ENCODE measurements around the gene OPA1. TPM values are rescaled to one million over a fixed set of nuclear protein-coding genes. Genes with fewer than 3 reads are reported as not detected.

The OPA1 gene
- total RNA-seq, 4 donors from 2014 or later: 33.4 to 53.8 (median 37.9) TPM

DNA sequence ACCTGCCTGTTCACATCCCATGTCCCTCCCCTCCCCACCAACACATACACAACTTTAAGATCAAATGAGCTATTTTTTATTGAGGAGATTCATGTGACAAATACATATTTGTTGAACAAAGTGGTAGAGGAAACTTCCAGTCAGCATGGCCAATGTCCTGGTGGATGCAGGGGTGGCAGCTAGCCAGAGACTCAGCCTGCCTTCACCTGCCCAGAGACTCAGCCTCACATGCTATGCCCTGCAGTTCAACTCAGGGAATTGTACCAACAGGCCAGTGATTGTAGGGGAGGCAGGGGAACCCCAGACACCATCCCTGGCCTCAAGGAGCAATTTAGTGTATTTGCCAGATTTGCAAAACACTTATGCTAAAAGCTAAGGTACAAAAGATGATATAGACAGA is 136.6 kb downstream of the OPA1 start:
- Histone ChIP-seq H3K9me3 (no peaks in the 10 kb centered on the region), H3K36me3 (no peaks in the 10 kb centered on the region), H3K27me3 (no peaks in the 10 kb centered on the region), H3K4me1 (no peaks in the 10 kb centered on the region), H3K27ac (no peak overlapping the region), H3K4me3 (no peak overlapping the region)
- DNase-seq (ENCODE audit: low spot score in 2 of 2): no peak
- TF ChIP-seq, protein P1, sequence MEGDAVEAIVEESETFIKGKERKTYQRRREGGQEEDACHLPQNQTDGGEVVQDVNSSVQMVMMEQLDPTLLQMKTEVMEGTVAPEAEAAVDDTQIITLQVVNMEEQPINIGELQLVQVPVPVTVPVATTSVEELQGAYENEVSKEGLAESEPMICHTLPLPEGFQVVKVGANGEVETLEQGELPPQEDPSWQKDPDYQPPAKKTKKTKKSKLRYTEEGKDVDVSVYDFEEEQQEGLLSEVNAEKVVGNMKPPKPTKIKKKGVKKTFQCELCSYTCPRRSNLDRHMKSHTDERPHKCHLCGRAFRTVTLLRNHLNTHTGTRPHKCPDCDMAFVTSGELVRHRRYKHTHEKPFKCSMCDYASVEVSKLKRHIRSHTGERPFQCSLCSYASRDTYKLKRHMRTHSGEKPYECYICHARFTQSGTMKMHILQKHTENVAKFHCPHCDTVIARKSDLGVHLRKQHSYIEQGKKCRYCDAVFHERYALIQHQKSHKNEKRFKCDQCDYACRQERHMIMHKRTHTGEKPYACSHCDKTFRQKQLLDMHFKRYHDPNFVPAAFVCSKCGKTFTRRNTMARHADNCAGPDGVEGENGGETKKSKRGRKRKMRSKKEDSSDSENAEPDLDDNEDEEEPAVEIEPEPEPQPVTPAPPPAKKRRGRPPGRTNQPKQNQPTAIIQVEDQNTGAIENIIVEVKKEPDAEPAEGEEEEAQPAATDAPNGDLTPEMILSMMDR (IDR thresholded peaks at IDR 0.05): no peak
- no peak for TF ChIP-seq POLR2A (IDR thresholded peaks at IDR 0.05)
- no peak for TF ChIP-seq POLR2AphosphoS5 (IDR thresholded peaks at IDR 0.05)
- TF ChIP-seq EP300 (IDR thresholded peaks at IDR 0.05): no peak

DNA sequence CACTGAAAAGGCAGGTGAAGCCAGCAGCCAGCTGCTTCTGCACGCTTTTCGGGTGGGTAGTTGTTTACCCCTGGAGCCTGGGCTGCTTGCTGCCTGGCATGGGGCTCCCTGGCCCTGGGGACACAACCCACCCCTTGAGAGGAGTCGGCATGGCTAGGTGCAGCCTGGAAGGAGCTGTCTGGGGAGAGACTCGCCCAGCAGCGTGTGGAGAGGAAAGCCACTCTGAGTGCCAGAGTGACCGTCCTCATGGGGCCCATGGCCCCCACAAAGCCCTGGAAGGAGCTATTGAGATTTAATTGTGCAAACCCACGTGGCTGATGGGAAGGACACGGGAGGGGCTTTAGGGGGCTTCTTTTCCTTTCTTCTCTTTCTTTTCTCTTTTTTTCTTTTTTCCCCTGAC is 137.5 kb downstream of the OPA1 start:
- WGBS: 76% methylated on average over 8 of the region's 8 CpGs
- Histone ChIP-seq H3K36me3 (no peaks in the 10 kb centered on the region), H3K27ac (no peak overlapping the region), H3K27me3 (no peaks in the 10 kb centered on the region), H3K4me3 (no peak overlapping the region), H3K9me3 (no peaks in the 10 kb centered on the region), H3K4me1 (no peaks in the 10 kb centered on the region)
- TF ChIP-seq EP300 (IDR thresholded peaks at IDR 0.05) (no peak), POLR2A (IDR thresholded peaks at IDR 0.05) (no peak), POLR2AphosphoS5 (IDR thresholded peaks at IDR 0.05) (no peak)
- TF ChIP-seq, protein P1 (IDR thresholded peaks at IDR 0.05): no peak
- DNase-seq (ENCODE audit: low spot score in 2 of 2): no peak

DNA sequence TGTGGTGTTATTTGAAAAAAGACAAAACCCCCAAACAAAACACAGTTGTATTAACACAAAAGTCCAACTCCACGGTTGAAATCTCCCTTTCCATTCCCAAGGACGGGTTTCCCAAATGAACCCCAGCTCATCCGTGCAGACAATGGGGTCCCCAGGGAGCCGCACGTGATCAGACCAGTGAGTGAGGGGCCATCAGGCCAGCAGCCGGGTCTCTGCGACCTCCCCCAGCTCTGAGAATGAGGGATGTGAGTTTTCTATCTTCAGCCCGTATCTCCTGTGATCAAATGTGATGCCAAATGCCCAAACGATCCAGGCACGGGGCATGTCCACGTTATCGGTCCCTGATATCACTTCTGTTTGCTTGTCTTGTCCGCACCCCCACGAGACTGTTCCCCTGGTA is 138.0 kb downstream of the OPA1 start:
- Histone ChIP-seq H3K27me3 (no peaks in the 10 kb centered on the region), H3K9me3 (no peaks in the 10 kb centered on the region), H3K27ac (no peak overlapping the region), H3K4me1 (no peaks in the 10 kb centered on the region), H3K36me3 (no peaks in the 10 kb centered on the region), H3K4me3 (no peak overlapping the region)
- DNase-seq (ENCODE audit: low spot score in 2 of 2): no peak
- TF ChIP-seq, protein P1 (IDR thresholded peaks at IDR 0.05): no peak
- no peak for TF ChIP-seq POLR2A (IDR thresholded peaks at IDR 0.05)
- no peak for TF ChIP-seq POLR2AphosphoS5 (IDR thresholded peaks at IDR 0.05)
- TF ChIP-seq EP300 (IDR thresholded peaks at IDR 0.05): no peak
- WGBS: 87% methylated on average over 12 of the region's 14 CpGs

- H3K4me1 ChIP-seq: no peaks in the 10 kb centered on the region
- TF ChIP-seq POLR2AphosphoS5 (IDR thresholded peaks at IDR 0.05) (no peak), POLR2A (IDR thresholded peaks at IDR 0.05) (no peak), EP300 (IDR thresholded peaks at IDR 0.05) (no peak)
- TF ChIP-seq, protein P1 (IDR thresholded peaks at IDR 0.05): no peak
- no peaks in the 10 kb centered on the region for H3K36me3 ChIP-seq
- 76% methylated on average over 4 of the region's 4 CpGs for WGBS
- no peak for DNase-seq (ENCODE audit: low spot score in 2 of 2)
- H3K27me3 ChIP-seq: no peaks in the 10 kb centered on the region
- no peak overlapping the region for H3K4me3 ChIP-seq
- no peak overlapping the region for H3K27ac ChIP-seq
- H3K9me3 ChIP-seq: no peaks in the 10 kb centered on the region
Observed at GRCh38 chr3:193731656-193732055, 138.6 kb downstream of the OPA1 start.

DNA sequence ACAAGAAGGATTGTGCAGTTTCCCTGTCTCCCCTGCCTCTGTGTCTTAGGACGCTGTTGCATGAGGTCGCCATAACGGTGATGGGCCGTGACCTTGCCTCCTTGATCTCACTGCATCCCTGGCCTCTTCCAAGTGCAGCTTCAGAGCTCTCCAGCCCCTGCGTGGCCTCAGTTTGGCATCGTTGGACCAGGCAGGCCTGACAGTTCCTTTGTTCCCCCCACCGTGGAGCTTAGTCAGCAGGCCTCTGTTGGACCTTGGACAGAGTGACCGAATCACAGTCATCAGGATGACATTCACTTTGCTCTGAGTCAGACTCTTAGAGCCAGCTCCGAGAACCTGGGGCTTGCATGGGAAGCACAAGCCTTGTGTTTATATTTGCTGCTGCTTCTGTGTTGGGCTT is 139.4 kb downstream of the OPA1 start:
- Histone ChIP-seq H3K27me3 (no peaks in the 10 kb centered on the region), H3K9me3 (no peaks in the 10 kb centered on the region), H3K4me3 (no peak overlapping the region), H3K36me3 (no peaks in the 10 kb centered on the region), H3K27ac (no peak overlapping the region), H3K4me1 (no peaks in the 10 kb centered on the region)
- WGBS: 56% methylated on average over 5 of the region's 9 CpGs
- TF ChIP-seq POLR2AphosphoS5 (IDR thresholded peaks at IDR 0.05) (no peak), EP300 (IDR thresholded peaks at IDR 0.05) (no peak)
- no peak for DNase-seq (ENCODE audit: low spot score in 2 of 2)

GRCh38 chr3:193732827-193733226 is 139.8 kb downstream of the OPA1 start:
- DNase-seq (ENCODE audit: low spot score in 2 of 2): no peak
- Histone ChIP-seq H3K27me3 (no peaks in the 10 kb centered on the region), H3K36me3 (no peaks in the 10 kb centered on the region), H3K27ac (no peak overlapping the region), H3K4me3 (no peak overlapping the region), H3K4me1 (no peaks in the 10 kb centered on the region), H3K9me3 (no peaks in the 10 kb centered on the region)
- TF ChIP-seq, protein P1 (IDR thresholded peaks at IDR 0.05): no peak
- TF ChIP-seq POLR2AphosphoS5 (IDR thresholded peaks at IDR 0.05) (no peak), POLR2A (IDR thresholded peaks at IDR 0.05) (no peak), EP300 (IDR thresholded peaks at IDR 0.05) (no peak)
- 93% methylated on average over 2 of the region's 2 CpGs for WGBS

Data from suprapubic skin (tissue), 4 donors.